ENCODE data around the gene CUEDC2. TPM values are rescaled to one million over a fixed set of nuclear protein-coding genes. Genes with fewer than 3 reads are reported as not detected.

The CUEDC2 gene
- total RNA-seq, 2 experiments from 2014 or later, result 60.8 to 72.7 TPM

GRCh38 chr10:102419269-102420180, 12.8 kb downstream of the CUEDC2 start:
- DNase-seq, result peak; percentile 85
- H3K36me3 Mint-ChIP-seq (ENCODE audit: low read depth), result peaks cover 7% of the 10 kb centered on the region
- peak overlapping the region; percentile 25 for H3K27ac Mint-ChIP-seq
- intact Hi-C loops (cut with DNase I, micrococcal nuclease), result loop anchor here (1.0 to 5.0 kb wide), 6 partner anchors 10 to 287 kb away; partner anchors contain the start of genes ACTR1A (in 1 of the 2), PPRC1 (in 1 of the 2) and SUFU (in 1 of the 2)
- H3K27me3 Mint-ChIP-seq, result peaks cover 19% of the 10 kb centered on the region
- peaks cover 30% of the 10 kb centered on the region for H3K4me1 Mint-ChIP-seq
- ChIA-PET POLR2A (interaction anchor here (1.0 to 4.6 kb wide), 5 partner anchors 10 to 83 kb away, joined by 3 to 27 read pairs (median 6); partner anchors contain the start of genes ACTR1A and CUEDC2), CTCF (interaction anchor here (0.7 to 5.6 kb wide), 12 partner anchors 9 to 976 kb away, joined by 3 to 67 read pairs (median 5); partner anchors contain the start of genes C10orf95, CUEDC2 and NFKB2)
- peak overlapping the region; percentile 96 for H3K4me3 Mint-ChIP-seq
- no peak for ATAC-seq
- no peaks in the 10 kb centered on the region for H3K9me3 Mint-ChIP-seq (ENCODE audit: low read depth)

- ChIA-PET CTCF (no interaction called here), POLR2A (no interaction called here)
- no peaks in the 10 kb centered on the region for H3K9me3 Mint-ChIP-seq (ENCODE audit: low read depth)
- H3K4me1 Mint-ChIP-seq, result peaks cover 30% of the 10 kb centered on the region
- ATAC-seq (no peak), DNase-seq (peak; percentile 18)
- peaks cover 7% of the 10 kb centered on the region for H3K36me3 Mint-ChIP-seq (ENCODE audit: low read depth)
- peaks cover 19% of the 10 kb centered on the region for H3K27me3 Mint-ChIP-seq
- no peak within 1 kb of the TSS for H3K27ac Mint-ChIP-seq
- intact Hi-C loops (cut with DNase I, micrococcal nuclease), result no loop called here
- H3K4me3 Mint-ChIP-seq, result peak within 1 kb of the TSS; percentile 96
These were observed 13.6 kb downstream of the CUEDC2 start, which contains the start of gene PSD for GRCh38 chr10:102418622-102419268. PSD (minus strand) TSS chr10:102418785; CDS start chr10:102417038, 1,747 bp downstream.

- H3K36me3 Mint-ChIP-seq (ENCODE audit: low read depth), result peaks cover 2% of the 10 kb centered on the region
- CTCF ChIA-PET, result no interaction called here
- no peak for ATAC-seq
- intact Hi-C loops (cut with DNase I, micrococcal nuclease), result no loop called here
- H3K4me3 Mint-ChIP-seq, result no peak overlapping the region
- H3K27ac Mint-ChIP-seq, result no peak overlapping the region
- no peak for DNase-seq
- H3K4me1 Mint-ChIP-seq, result peaks cover 31% of the 10 kb centered on the region
- peaks cover 19% of the 10 kb centered on the region for H3K27me3 Mint-ChIP-seq
- no peaks in the 10 kb centered on the region for H3K9me3 Mint-ChIP-seq (ENCODE audit: low read depth)
- POLR2A ChIA-PET, result no interaction called here
These were observed 15.7 kb downstream of the CUEDC2 start for GRCh38 chr10:102416695-102417094.

GRCh38 chr10:102416283-102416682, 16.1 kb downstream of the CUEDC2 start:
- ATAC-seq (no peak), DNase-seq (no peak)
- peaks cover 32% of the 10 kb centered on the region for H3K4me1 Mint-ChIP-seq
- H3K4me3 Mint-ChIP-seq, result no peak overlapping the region
- POLR2A ChIA-PET, result no interaction called here
- peaks cover 21% of the 10 kb centered on the region for H3K27me3 Mint-ChIP-seq
- CTCF ChIA-PET, result interaction anchor here (0.7 to 1.5 kb wide), 2 partner anchors 44 to 185 kb away, joined by 3 to 4 read pairs; no protein-coding TSS in a partner anchor
- intact Hi-C loops (cut with DNase I, micrococcal nuclease), result no loop called here
- peaks cover 2% of the 10 kb centered on the region for H3K36me3 Mint-ChIP-seq (ENCODE audit: low read depth)
- H3K9me3 Mint-ChIP-seq (ENCODE audit: low read depth), result no peaks in the 10 kb centered on the region
- H3K27ac Mint-ChIP-seq, result no peak overlapping the region

GRCh38 chr10:102414749-102415148, 17.6 kb downstream of the CUEDC2 start:
- ATAC-seq (no peak), DNase-seq (no peak)
- Mint-ChIP-seq H3K4me1 (peaks cover 34% of the 10 kb centered on the region), H3K27me3 (peaks cover 25% of the 10 kb centered on the region), H3K27ac (no peak overlapping the region), H3K9me3 (ENCODE audit: low read depth) (no peaks in the 10 kb centered on the region), H3K4me3 (no peak overlapping the region), H3K36me3 (ENCODE audit: low read depth) (no peaks in the 10 kb centered on the region)
- POLR2A ChIA-PET, result no interaction called here
- intact Hi-C loops (cut with DNase I, micrococcal nuclease), result no loop called here
- CTCF ChIA-PET, result interaction anchor here (0.6 to 1.5 kb wide), 5 partner anchors 11 to 241 kb away, joined by 3 to 4 read pairs (median 3); no protein-coding TSS in a partner anchor

GRCh38 chr10:102413806-102414561, 18.4 kb downstream of the CUEDC2 start:
- ATAC-seq, result no peak
- no peak overlapping the region for H3K27ac Mint-ChIP-seq
- H3K4me1 Mint-ChIP-seq, result peaks cover 31% of the 10 kb centered on the region
- intact Hi-C loops (cut with DNase I, micrococcal nuclease), result no loop called here
- ChIA-PET POLR2A (interaction anchor here (0.8 kb wide), 1 partner anchor 18 kb away, joined by 3 read pairs; the partner anchor contains the start of gene CUEDC2), CTCF (interaction anchor here (0.6 to 1.4 kb wide), 3 partner anchors 36 to 232 kb away, joined by 3 to 4 read pairs (median 4); no protein-coding TSS in a partner anchor)
- no peak overlapping the region for H3K4me3 Mint-ChIP-seq
- DNase-seq, result no peak
- H3K36me3 Mint-ChIP-seq (ENCODE audit: low read depth), result no peaks in the 10 kb centered on the region
- no peaks in the 10 kb centered on the region for H3K9me3 Mint-ChIP-seq (ENCODE audit: low read depth)
- peaks cover 29% of the 10 kb centered on the region for H3K27me3 Mint-ChIP-seq

- Mint-ChIP-seq H3K4me1 (peaks cover 31% of the 10 kb centered on the region), H3K36me3 (ENCODE audit: low read depth) (no peaks in the 10 kb centered on the region), H3K27me3 (peaks cover 29% of the 10 kb centered on the region), H3K27ac (no peak overlapping the region), H3K4me3 (no peak overlapping the region), H3K9me3 (ENCODE audit: low read depth) (no peaks in the 10 kb centered on the region)
- POLR2A ChIA-PET, result interaction anchor here (0.8 kb wide), 1 partner anchor 19 kb away, joined by 3 read pairs; the partner anchor contains the start of gene CUEDC2
- peak; percentile 32 for ATAC-seq
- CTCF ChIA-PET, result interaction anchor here (0.6 to 1.5 kb wide), 6 partner anchors 10 to 233 kb away, joined by 3 to 7 read pairs (median 4); no protein-coding TSS in a partner anchor
- peak; percentile 72 for DNase-seq
- intact Hi-C loops (cut with DNase I, micrococcal nuclease), result no loop called here
These were observed 19.2 kb downstream of the CUEDC2 start for GRCh38 chr10:102413053-102413705.

- no peak for DNase-seq
- H3K4me1 Mint-ChIP-seq, result peaks cover 35% of the 10 kb centered on the region
- no peak overlapping the region for H3K4me3 Mint-ChIP-seq
- H3K27ac Mint-ChIP-seq, result no peak overlapping the region
- CTCF ChIA-PET, result interaction anchor here (0.6 to 1.5 kb wide), 2 partner anchors 9 to 192 kb away, joined by 3 to 7 read pairs; no protein-coding TSS in a partner anchor
- peaks cover 23% of the 10 kb centered on the region for H3K27me3 Mint-ChIP-seq
- no peaks in the 10 kb centered on the region for H3K36me3 Mint-ChIP-seq (ENCODE audit: low read depth)
- no peak for ATAC-seq
- POLR2A ChIA-PET, result interaction anchor here (0.6 kb wide), 1 partner anchor 184 kb away, joined by 3 read pairs; no protein-coding TSS in a partner anchor
- H3K9me3 Mint-ChIP-seq (ENCODE audit: low read depth), result no peaks in the 10 kb centered on the region
- intact Hi-C loops (cut with DNase I, micrococcal nuclease), result no loop called here
These were observed 20.1 kb downstream of the CUEDC2 start for GRCh38 chr10:102412293-102412692.

- Mint-ChIP-seq H3K36me3 (ENCODE audit: low read depth) (no peaks in the 10 kb centered on the region), H3K9me3 (ENCODE audit: low read depth) (no peaks in the 10 kb centered on the region), H3K27ac (peak overlapping the region; percentile 70), H3K4me3 (peak overlapping the region; percentile 71), H3K4me1 (peaks cover 35% of the 10 kb centered on the region), H3K27me3 (peaks cover 20% of the 10 kb centered on the region)
- ATAC-seq (no peak), DNase-seq (no peak)
- ChIA-PET POLR2A (interaction anchor here (0.6 kb wide), 1 partner anchor 183 kb away, joined by 3 read pairs; no protein-coding TSS in a partner anchor), CTCF (interaction anchor here (0.6 to 3.1 kb wide), 5 partner anchors 8 to 238 kb away, joined by 3 to 31 read pairs (median 7); partner anchors contain the start of gene FBXL15)
- intact Hi-C loops (cut with DNase I, micrococcal nuclease), result no loop called here
These were observed 20.8 kb downstream of the CUEDC2 start for GRCh38 chr10:102411341-102412255.
